GM11168 (cell line): ENCODE results near the gene KAZN.

Experiments used
- in situ Hi-C: fragments of 300-500 bp; cut with MboI; formaldehyde crosslinking; loops from one replicate; pipeline ENCODE4 v1.12.0; 2022; ENCODE audit warnings: low sequenced_read_pairs; ENCODE audit not compliant: unreplicated experiment

The KAZN gene

GRCh38 chr1:14583788-14584187, 14.7 kb upstream of the KAZN start:
- in situ Hi-C loops: no loop called here

GRCh38 chr1:14585728-14586127, 12.8 kb upstream of the KAZN start:
- in situ Hi-C loops: no loop called here

- in situ Hi-C loops: no loop called here
Measured at GRCh38 chr1:14590411-14591180, 7.9 kb upstream of the KAZN start.

- in situ Hi-C loops: no loop called here
Measured at GRCh38 chr1:14591600-14591999, 6.9 kb upstream of the KAZN start.

GRCh38 chr1:14592004-14592631, 6.4 kb upstream of the KAZN start:
- in situ Hi-C loops: no loop called here

GRCh38 chr1:14593302-14593701, 5.2 kb upstream of the KAZN start:
- in situ Hi-C loops: no loop called here

- in situ Hi-C loops: no loop called here
Measured at GRCh38 chr1:14594045-14594444, 4.4 kb upstream of the KAZN start.

- in situ Hi-C loops: no loop called here
Measured at GRCh38 chr1:14596591-14596990, 1.9 kb upstream of the KAZN start.

GRCh38 chr1:14597343-14598006, 1.0 kb upstream of the KAZN start:
- in situ Hi-C loops: no loop called here

- in situ Hi-C loops: no loop called here
Measured at GRCh38 chr1:14598007-14598497, 433 bp upstream of the KAZN start.

- in situ Hi-C loops: no loop called here
Measured at GRCh38 chr1:14599183-14599791, 802 bp downstream of the KAZN start.

GRCh38 chr1:14599800-14600199, 1.3 kb downstream of the KAZN start:
- in situ Hi-C loops: loop anchor here (25.0 kb wide), 1 partner anchor 438 kb away; no protein-coding TSS in a partner anchor

GRCh38 chr1:14600405-14601112, 2.1 kb downstream of the KAZN start:
- in situ Hi-C loops: loop anchor here (25.0 kb wide), 1 partner anchor 437 kb away; no protein-coding TSS in a partner anchor

- in situ Hi-C loops: loop anchor here (25.0 kb wide), 1 partner anchor 435 kb away; no protein-coding TSS in a partner anchor
Measured at GRCh38 chr1:14602136-14602535, 3.7 kb downstream of the KAZN start.

- in situ Hi-C loops: loop anchor here (25.0 kb wide), 1 partner anchor 434 kb away; no protein-coding TSS in a partner anchor
Measured at GRCh38 chr1:14603645-14604044, 5.2 kb downstream of the KAZN start.

- in situ Hi-C loops: loop anchor here (25.0 kb wide), 1 partner anchor 433 kb away; no protein-coding TSS in a partner anchor
Measured at GRCh38 chr1:14604414-14604813, 5.9 kb downstream of the KAZN start.

- in situ Hi-C loops: loop anchor here (25.0 kb wide), 1 partner anchor 431 kb away; no protein-coding TSS in a partner anchor
Measured at GRCh38 chr1:14605945-14606344, 7.5 kb downstream of the KAZN start.

- in situ Hi-C loops: loop anchor here (25.0 kb wide), 1 partner anchor 431 kb away; no protein-coding TSS in a partner anchor
Measured at GRCh38 chr1:14606632-14607031, 8.1 kb downstream of the KAZN start.

- in situ Hi-C loops: loop anchor here (25.0 kb wide), 1 partner anchor 430 kb away; no protein-coding TSS in a partner anchor
Measured at GRCh38 chr1:14607295-14607694, 8.8 kb downstream of the KAZN start.
